ENCODE results near the gene FAM72D. TPM values are rescaled to one million over a fixed set of nuclear protein-coding genes. Genes with fewer than 3 reads are reported as not detected.
"Not testable (repeated sequence)": the region's sequence is repeated elsewhere in the genome, so short reads cannot be mapped to it uniquely, and the experiment has no call there.

The FAM72D gene
- total RNA-seq, 1 donor from 2014 or later = not detected

DNA sequence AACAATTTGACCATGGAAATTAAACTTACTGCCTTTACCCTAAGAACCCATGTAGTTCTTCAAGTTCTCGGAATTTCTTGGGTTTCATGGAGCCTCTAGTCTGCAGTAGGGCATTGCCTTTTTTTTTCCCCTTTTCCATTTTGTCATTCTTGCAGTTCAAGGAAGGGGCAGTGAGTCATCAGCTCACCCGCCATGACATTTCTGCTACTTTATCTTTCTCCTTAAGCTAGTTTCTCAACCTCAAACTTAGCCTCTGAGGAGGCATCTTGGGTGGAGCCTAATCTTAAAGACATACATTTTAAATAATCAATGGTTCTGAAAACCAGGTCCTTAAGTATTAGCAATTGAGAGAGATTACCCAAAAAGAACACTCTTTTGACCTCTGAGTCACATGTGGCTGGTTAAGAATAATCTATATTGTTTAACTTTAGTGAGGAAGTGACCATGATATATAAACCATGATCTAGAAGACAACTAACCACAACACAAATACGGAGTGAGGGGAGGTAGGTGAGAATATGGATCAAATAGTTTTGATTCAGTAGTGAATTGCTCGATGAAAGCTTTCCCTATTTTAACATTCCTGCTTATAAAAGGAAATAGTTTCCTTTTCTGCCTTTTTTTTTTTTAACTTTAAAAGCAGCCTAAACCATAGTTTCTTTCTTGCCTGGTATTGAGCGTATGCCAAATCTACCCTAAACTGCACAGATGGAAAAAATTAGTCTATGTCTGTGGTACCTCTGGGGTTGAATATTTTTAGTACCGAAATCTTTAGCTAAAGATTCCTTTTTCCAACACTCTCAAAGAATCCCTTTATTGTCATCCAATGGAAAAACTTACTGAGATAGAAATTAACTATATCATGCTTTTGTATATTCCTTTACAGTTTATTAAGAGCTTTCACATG, 20.1 kb downstream of the FAM72D start:
- H3K27me3 ChIP-seq (ENCODE audit: control insufficient read depth, insufficient read depth, low read length); H3K36me3 ChIP-seq (ENCODE audit: control insufficient read depth, insufficient read depth, low read length); DNase-seq (ENCODE audit: low read depth); FAIRE-seq; H3K4me3 ChIP-seq (ENCODE audit: low read depth, low read length): not testable (repeated sequence)

DNA sequence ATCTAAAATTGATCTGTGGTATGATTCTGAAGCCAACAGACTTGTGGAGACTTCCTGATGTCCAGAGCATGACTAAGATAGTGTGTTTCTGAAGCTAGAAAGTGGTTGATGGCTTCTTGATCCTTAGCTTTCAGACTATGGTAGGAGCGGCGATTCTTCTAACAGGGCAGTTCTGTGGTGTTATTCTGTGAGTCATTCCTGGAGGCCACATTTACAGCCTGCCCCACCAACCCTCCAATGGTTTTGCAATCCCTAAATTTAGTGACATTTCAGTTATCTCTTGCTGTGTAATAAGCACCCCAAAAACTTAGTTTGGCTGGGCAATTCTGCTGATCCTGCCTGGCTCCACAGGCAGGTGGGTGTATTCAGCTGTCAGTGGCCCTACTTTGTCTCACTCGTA, 24.1 kb downstream of the FAM72D start:
- H3K4me3 ChIP-seq (ENCODE audit: low read depth, low read length); FAIRE-seq; DNase-seq (ENCODE audit: low read depth); H3K36me3 ChIP-seq (ENCODE audit: control insufficient read depth, insufficient read depth, low read length); H3K27me3 ChIP-seq (ENCODE audit: control insufficient read depth, insufficient read depth, low read length): not testable (repeated sequence)

DNA sequence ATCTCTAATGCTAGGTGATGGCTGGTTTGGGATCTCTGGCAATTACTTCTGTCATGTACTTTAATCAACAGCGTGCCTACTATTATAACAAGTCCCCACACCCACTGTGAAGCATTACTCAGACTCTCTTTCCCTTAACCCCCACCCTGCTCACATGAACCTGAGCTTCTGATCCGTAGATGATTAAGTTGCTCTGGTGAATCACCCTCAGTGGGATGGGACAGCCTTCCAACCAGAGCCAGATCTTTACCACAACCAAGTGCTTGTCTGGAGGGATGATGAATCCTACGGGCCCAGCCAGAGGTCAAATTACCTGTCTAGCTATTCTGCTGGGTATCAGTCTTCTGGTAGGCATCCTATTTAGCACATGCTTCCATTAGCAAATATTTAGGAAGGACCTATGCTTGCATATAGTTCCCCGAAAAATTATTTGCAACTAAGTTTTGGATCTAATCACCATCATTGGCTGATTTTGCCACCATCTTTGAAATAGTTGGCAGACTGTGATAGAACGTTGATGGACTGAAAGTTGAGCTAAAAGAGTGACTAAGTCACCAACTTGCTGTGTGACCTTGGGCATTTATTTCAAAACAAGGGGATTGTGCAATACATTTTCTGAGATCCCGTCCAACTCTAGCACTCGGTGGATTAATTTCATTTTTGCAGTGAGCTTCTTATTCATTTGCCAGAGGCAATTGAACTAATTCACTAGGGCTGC, 26.7 kb downstream of the FAM72D start:
- not testable (repeated sequence) for H3K36me3 ChIP-seq (ENCODE audit: control insufficient read depth, insufficient read depth, low read length); DNase-seq (ENCODE audit: low read depth); H3K4me3 ChIP-seq (ENCODE audit: low read depth, low read length); FAIRE-seq; H3K27me3 ChIP-seq (ENCODE audit: control insufficient read depth, insufficient read depth, low read length)

DNA sequence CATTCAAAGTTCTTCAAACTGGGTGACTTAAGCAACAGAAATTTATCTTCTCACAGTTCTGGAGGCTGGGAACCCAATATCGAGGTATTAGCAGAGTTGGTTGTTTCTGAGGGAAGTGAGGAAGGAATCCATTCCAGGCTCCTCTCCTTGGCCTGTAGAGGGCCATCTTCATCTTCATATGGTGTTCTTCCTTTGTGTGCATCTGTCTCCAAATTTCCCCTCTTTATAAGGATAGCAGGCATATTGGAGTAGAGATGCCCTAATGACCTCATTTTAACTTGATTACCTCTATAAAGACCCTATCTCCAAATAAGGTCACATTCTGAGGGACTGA, 27.3 kb downstream of the FAM72D start:
- DNase-seq (ENCODE audit: low read depth); FAIRE-seq; H3K27me3 ChIP-seq (ENCODE audit: control insufficient read depth, insufficient read depth, low read length); H3K36me3 ChIP-seq (ENCODE audit: control insufficient read depth, insufficient read depth, low read length); H3K4me3 ChIP-seq (ENCODE audit: low read depth, low read length): not testable (repeated sequence)

DNA sequence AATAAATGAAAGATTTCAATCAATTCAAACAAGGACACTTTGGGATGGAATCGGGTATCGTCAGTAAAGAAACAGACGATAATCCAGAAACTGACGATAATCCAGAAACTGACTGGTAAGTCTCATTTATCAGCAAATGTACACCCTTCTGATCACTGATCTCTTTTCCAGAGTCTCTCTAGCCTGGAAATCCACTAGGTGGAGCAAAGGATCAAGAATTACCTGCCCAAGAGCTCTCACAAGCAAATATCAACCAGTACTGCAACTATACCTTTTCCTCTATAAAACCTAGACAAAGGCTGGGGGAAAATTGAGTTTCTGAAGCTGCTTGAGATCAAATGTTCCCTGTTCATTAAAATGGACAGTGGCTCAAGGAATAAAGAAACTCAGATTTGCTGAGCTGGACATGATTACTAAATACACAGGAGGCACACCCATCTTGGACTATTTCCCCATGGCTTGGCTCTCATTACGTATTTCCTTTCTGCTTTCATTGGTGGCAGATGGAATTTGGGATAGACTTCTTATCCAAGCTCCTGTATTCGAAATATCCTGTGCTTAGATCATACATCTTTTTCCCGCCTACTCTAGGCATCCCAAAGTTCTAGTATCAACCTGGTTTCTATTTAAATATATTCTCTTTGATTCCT, 28.3 kb downstream of the FAM72D start:
- H3K36me3 ChIP-seq (ENCODE audit: control insufficient read depth, insufficient read depth, low read length); H3K4me3 ChIP-seq (ENCODE audit: low read depth, low read length); FAIRE-seq; H3K27me3 ChIP-seq (ENCODE audit: control insufficient read depth, insufficient read depth, low read length); DNase-seq (ENCODE audit: low read depth): not testable (repeated sequence)

DNA sequence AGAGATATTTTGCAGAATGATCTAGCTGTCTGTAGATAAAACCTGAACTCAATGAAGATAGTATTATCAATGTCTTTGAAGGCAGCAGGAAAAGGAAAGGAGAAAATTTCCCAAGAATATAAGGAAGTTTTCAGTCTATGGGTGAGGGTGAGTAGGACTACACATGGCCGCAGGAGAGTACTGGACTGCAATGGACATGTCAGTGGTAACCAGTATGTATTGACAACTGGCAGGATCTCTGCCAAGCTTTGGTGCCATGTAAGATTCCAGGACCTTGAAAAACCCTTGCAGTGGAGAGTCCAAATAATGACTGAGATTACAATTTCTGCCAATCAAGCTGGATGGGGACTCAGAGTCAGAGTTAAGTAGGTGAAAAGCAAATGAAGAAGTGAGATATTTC, 29.3 kb downstream of the FAM72D start:
- not testable (repeated sequence) for FAIRE-seq; H3K36me3 ChIP-seq (ENCODE audit: control insufficient read depth, insufficient read depth, low read length); H3K4me3 ChIP-seq (ENCODE audit: low read depth, low read length); H3K27me3 ChIP-seq (ENCODE audit: control insufficient read depth, insufficient read depth, low read length); DNase-seq (ENCODE audit: low read depth)

DNA sequence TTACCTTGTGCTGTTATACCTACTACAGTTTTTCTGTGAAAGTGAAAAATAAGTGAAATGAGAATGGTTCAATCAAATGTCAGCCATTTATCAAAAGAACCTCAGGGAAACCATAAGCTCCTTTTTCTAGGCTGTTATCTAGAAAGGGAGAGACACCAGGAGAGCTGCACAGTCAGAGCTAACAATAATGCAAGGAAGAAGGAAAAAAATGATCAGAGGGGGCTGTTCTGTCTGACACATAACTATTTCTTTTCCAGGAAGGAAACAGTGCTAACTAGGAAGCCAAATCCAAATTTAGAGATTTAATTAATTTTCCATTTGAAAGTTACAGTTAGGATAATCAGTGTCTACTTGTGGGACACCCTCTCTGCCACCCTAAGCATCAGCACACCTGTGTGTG, 31.4 kb downstream of the FAM72D start:
- not testable (repeated sequence) for FAIRE-seq; H3K36me3 ChIP-seq (ENCODE audit: control insufficient read depth, insufficient read depth, low read length); H3K4me3 ChIP-seq (ENCODE audit: low read depth, low read length); H3K27me3 ChIP-seq (ENCODE audit: control insufficient read depth, insufficient read depth, low read length); DNase-seq (ENCODE audit: low read depth)

DNA sequence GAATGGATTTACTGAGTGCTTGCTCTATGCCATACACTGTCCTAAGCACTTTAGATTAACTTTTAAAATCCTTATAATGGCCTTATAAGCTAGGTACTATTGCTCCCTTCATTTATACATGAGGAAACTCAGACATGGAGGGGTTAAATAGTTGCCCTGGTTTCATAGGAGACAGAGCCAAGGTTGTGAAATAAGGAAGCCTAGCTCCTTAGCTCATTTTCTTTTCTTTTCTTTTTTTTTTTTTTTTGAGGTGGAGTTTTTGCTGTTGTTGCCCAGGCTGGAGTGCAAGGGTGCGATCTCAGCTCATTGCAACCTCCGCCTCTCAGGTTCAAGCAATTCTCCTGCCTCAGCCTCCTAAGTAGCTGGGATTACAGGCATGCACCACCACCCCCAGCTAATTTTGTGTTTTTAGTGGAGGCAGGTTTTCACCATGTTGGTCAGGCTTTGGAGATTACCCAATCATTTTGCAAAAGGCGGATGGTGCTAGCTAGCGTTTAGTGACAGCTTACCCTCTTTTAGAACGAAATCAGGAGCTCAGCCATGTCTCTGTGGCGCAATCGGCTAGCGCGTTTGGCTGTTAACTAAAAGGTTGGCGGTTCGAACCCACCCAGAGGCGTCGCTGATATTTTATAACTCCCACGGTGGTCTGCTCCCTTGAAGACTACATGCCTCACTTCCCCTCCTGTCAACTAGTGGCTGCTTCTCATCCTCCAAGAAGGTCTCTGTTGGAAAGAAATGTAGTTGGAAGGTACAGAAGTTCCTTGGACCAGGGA, 33.1 kb downstream of the FAM72D start:
- FAIRE-seq; H3K27me3 ChIP-seq (ENCODE audit: control insufficient read depth, insufficient read depth, low read length); H3K36me3 ChIP-seq (ENCODE audit: control insufficient read depth, insufficient read depth, low read length); H3K4me3 ChIP-seq (ENCODE audit: low read depth, low read length); DNase-seq (ENCODE audit: low read depth): not testable (repeated sequence)

DNA sequence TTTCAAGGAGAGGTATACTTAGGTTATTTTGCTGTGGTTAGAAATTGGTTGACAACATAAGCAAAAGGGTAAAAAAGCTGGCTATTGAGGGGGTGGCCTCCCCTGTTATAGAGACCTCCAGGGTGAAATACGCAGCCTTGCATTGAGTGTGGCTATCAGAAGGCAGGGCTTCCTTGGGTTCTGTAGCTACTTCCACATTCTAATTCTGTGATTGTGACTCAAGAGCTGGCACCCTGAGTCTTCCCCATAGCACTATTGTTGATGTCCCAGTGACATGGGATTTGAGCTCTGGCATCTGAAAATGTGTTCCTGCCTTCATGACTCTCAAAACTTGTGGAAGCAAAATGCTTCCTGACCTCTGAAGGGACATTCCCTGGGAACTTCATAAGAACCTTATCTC, 38.7 kb downstream of the FAM72D start:
- H3K4me3 ChIP-seq (ENCODE audit: low read depth, low read length); FAIRE-seq; DNase-seq (ENCODE audit: low read depth); H3K27me3 ChIP-seq (ENCODE audit: control insufficient read depth, insufficient read depth, low read length); H3K36me3 ChIP-seq (ENCODE audit: control insufficient read depth, insufficient read depth, low read length): not testable (repeated sequence)

DNA sequence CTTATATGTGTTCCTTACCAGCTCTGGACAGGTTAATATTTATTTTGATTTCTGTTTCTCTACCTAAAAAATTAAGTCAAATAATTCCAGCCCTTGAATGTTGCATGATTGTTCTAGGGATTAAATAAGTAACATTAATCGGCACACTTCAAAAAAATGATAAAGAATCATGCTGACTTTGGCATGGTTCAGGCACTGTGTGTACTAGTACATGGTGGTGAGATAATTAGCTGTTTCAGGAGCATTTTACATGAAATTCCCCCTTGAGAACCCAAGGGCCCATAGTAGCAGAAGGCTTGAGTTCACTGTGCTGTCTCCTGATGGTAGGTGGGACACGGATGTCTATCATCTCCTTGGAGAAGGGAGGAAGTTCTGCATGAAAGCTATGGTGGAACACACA, 44.8 kb downstream of the FAM72D start:
- not testable (repeated sequence) for H3K27me3 ChIP-seq (ENCODE audit: control insufficient read depth, insufficient read depth, low read length); H3K4me3 ChIP-seq (ENCODE audit: low read depth, low read length); FAIRE-seq; DNase-seq (ENCODE audit: low read depth); H3K36me3 ChIP-seq (ENCODE audit: control insufficient read depth, insufficient read depth, low read length)

DNA sequence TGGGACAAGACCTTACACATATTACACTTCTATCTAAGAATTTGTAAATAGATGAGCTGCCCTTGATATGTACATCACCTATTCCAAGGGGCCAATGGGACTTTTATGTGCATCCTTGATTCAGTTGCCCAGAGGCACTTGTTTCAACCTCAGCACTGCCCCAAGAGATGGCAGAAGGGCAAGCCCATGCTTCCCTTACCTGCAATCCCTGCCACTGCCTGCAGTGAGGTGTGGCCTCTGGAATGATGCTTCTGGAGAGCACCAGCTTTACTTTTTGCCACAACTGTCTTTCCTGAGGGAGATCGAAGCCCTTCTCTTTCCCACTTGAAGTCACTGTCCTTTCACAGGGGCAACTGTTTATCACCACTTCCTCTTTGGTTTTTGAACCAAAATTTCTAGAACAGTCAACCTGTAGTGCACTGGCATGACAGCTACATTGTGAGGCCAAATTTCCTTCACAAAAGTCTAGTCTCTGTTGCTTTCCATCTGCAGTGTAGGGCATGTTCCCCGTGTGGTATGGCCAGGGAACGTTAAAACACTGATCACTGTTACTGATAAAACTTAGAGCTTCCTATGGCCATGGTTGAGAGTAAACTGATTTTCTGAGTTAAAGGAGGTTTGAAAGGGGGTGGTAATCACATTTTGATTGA, 48.6 kb downstream of the FAM72D start:
- not testable (repeated sequence) for H3K4me3 ChIP-seq (ENCODE audit: low read depth, low read length); H3K36me3 ChIP-seq (ENCODE audit: control insufficient read depth, insufficient read depth, low read length); DNase-seq (ENCODE audit: low read depth); FAIRE-seq; H3K27me3 ChIP-seq (ENCODE audit: control insufficient read depth, insufficient read depth, low read length)

DNA sequence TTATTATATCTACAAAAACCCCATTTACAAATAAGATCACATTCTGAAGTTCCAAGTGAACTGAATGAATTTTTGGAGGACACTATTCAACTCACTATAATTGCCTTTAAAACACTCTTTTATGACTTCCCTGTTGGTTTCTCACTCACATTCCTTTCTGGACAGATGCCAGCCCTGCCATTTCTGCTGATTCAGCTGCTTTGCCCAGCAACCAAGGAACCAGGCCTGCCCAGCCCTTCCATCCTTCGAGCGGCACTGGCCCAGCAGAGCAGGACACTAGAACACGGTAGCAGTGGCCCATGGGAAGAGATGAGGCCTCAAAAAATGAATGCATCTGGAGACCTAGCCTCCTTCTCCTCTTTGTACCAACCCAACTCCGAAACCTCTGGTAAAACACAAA, 50.5 kb downstream of the FAM72D start:
- not testable (repeated sequence) for DNase-seq (ENCODE audit: low read depth); H3K4me3 ChIP-seq (ENCODE audit: low read depth, low read length); FAIRE-seq; H3K27me3 ChIP-seq (ENCODE audit: control insufficient read depth, insufficient read depth, low read length); H3K36me3 ChIP-seq (ENCODE audit: control insufficient read depth, insufficient read depth, low read length)

DNA sequence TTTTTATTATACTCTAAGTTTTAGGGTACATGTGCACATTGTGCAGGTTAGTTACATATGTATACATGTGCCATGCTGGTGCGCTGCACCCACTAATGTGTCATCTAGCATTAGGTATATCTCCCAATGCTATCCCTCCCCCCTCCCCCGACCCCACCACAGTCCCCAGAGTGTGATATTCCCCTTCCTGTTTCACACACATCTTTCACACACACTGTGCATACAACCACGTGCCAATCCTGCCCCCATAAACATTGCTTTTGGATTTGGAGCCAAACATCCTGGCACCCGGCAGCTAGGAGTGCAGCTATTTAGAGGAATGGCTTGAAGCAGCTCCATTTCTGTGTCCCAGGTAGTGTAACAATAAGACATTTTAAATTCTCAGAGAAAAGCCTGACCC, 51.4 kb downstream of the FAM72D start:
- DNase-seq (ENCODE audit: low read depth); FAIRE-seq; H3K36me3 ChIP-seq (ENCODE audit: control insufficient read depth, insufficient read depth, low read length); H3K4me3 ChIP-seq (ENCODE audit: low read depth, low read length); H3K27me3 ChIP-seq (ENCODE audit: control insufficient read depth, insufficient read depth, low read length): not testable (repeated sequence)

All from bronchial epithelial cell (primary cell).